K562 (cell line): Measurements from ENCODE around the gene CEP76. TPM values are rescaled to one million over a fixed set of nuclear protein-coding genes. Genes with fewer than 3 reads are reported as not detected.

Source experiments
- EWSR1 ChIP-seq: fragments of 450-650 bp; IDR thresholded peaks from 2 replicates; pipeline ENCODE4 v1.6.1; 2018; ENCODE audit warnings: borderline replicate concordance, mild to moderate bottlenecking, low read depth, moderate library complexity; ENCODE audit not compliant: partially characterized antibody
- JUND ChIP-seq, 2 experiments: IDR thresholded peaks; 2 replicates in 1 of 2; 3 replicates in 1 of 2; pipeline ENCODE4 v1.6.1; 2011; ENCODE audit warnings: borderline replicate concordance in 2 of 2, low read depth in 2 of 2, low read length in 2 of 2, improper control_type of control experiment in 1 of 2, missing biosample characterization in 1 of 2, missing genetic modification characterization in 1 of 2, missing genetic modification reagents in 1 of 2
- PML ChIP-seq: IDR thresholded peaks from 2 replicates; pipeline ENCODE4 v1.6.1; 2012; ENCODE audit warnings: low read length, inconsistent platforms
- RCOR1 ChIP-seq, 2 experiments: IDR thresholded peaks; 2 replicates each; pipeline ENCODE4 v1.6.1; 2012; ENCODE audit warnings: low read depth in 2 of 2, low read length in 2 of 2, borderline replicate concordance in 1 of 2, improper control_type of control experiment in 1 of 2
- TCF3 ChIP-seq: sonication (generic); formaldehyde crosslinking; IDR thresholded peaks from 2 replicates; pipeline ENCODE4 v1.4.0; 2020; ENCODE audit warnings: mild to moderate bottlenecking, missing genetic modification reagents
- ZFPM2 ChIP-seq: fragments of 250-450 bp; sonication (Bioruptor Pico); IDR thresholded peaks from 2 replicates; pipeline ENCODE4 v1.5.1; 2022; ENCODE audit warnings: mild to moderate bottlenecking
- ZNF324 ChIP-seq: fragments of 250-450 bp; sonication (Bioruptor Pico); IDR thresholded peaks from 2 replicates; pipeline ENCODE4 v1.4.0; 2020; ENCODE audit warnings: mild to moderate bottlenecking
- polyA plus RNA-seq, 8 experiments: library from polyadenylated mRNA; depleted of rRNA in 4 of 8; stranded (reverse) in 5 of 8; unstranded in 3 of 8; fragments of >200 nt; fragmentation: Nextera tagmentation in 2 of 8; fragmentation: Illumina TruSeq in 1 of 8; extraction: Ambion mirVana in 2 of 8; extraction: Trizol in 1 of 8; gene quantifications; 2 replicates each; pipeline versions ENCODE4 v1.2.1 to v1.2.3, GENCODE V29; 2011 to 2014; ENCODE audit warnings: inconsistent platforms in 1 of 8, missing spikeins in 1 of 8
- total RNA-seq, 7 experiments: library from RNA; depleted of rRNA in 6 of 7; stranded (reverse); fragments of >200 nt in 6 of 7; fragmentation: Illumina TruSeq in 2 of 7; extraction: Trizol in 2 of 7; gene quantifications; 2 replicates each; pipeline versions ENCODE4 v1.2.1 to v1.2.3, GENCODE V29; 2011 to 2021; ENCODE audit warnings: low replicate concordance in 1 of 7
- TF ChIP-seq, protein P1 (sequence below): fragments of 250-450 bp; sonication (Bioruptor Pico); IDR thresholded peaks from 2 replicates; pipeline ENCODE4 v1.9.0; 2021; ENCODE audit warnings: mild to moderate bottlenecking, inconsistent platforms
- TF ChIP-seq, protein P2 (sequence below): fragments of 250-450 bp; sonication (Bioruptor Pico); IDR thresholded peaks from 2 replicates; pipeline ENCODE4 v1.4.0; 2020; ENCODE audit warnings: mild to moderate bottlenecking, moderate library complexity
- TF ChIP-seq, protein P3 (sequence below): fragments of 450-650 bp; IDR thresholded peaks from one replicate; pipeline ENCODE4 v1.6.1; 2018; ENCODE audit warnings: mild to moderate bottlenecking, moderate library complexity; ENCODE audit not compliant: partially characterized antibody
- TF ChIP-seq, protein P4 (sequence below): fragments of 450-650 bp; formaldehyde crosslinking; conservative IDR thresholded peaks from 2 replicates; pipeline ENCODE4 v1.4.0; 2022; ENCODE audit warnings: mild to moderate bottlenecking, missing genetic modification characterization

CEP76 gene
- total and polyA plus RNA-seq, 9 of the 15 experiments (the other 6 are each of a cell fraction or from before 2014, with no cell fraction given), result 5.3 to 27.3 (median 19.3) TPM

DNA sequence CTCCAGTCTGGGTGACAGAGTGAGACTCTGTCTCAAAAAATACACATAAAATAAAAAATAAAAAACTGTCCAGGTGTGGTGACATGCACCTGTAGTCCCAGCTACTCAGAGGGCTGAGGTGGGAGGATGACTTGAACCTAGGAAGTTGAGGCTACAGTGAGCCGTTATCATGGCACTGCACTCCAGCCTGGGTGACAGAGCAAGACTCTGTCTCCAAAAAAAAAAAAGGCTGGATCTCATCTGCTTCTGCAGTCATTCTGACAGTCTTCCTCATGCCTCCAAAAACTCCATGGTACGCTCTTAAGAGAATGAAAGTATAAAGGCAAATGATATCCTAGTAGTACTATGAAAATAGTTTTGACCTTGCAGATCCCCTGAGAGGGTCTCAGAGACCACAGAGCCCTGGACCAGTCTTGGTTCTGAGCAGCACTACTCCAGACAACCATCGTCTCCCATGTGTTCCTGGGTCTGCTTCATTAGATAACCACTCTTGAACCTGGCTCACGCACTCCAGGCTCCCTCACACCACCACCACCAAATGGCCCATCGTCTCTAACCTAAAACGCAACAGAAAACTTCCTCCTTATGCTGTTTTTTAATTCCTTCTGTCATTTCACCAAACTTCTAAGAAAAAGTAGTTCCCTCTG is 70.6 kb downstream of the CEP76 start (continued):
- TF ChIP-seq, protein P1, sequence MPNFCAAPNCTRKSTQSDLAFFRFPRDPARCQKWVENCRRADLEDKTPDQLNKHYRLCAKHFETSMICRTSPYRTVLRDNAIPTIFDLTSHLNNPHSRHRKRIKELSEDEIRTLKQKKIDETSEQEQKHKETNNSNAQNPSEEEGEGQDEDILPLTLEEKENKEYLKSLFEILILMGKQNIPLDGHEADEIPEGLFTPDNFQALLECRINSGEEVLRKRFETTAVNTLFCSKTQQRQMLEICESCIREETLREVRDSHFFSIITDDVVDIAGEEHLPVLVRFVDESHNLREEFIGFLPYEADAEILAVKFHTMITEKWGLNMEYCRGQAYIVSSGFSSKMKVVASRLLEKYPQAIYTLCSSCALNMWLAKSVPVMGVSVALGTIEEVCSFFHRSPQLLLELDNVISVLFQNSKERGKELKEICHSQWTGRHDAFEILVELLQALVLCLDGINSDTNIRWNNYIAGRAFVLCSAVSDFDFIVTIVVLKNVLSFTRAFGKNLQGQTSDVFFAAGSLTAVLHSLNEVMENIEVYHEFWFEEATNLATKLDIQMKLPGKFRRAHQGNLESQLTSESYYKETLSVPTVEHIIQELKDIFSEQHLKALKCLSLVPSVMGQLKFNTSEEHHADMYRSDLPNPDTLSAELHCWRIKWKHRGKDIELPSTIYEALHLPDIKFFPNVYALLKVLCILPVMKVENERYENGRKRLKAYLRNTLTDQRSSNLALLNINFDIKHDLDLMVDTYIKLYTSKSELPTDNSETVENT (CRISPR knock-in tag), result no peak
- TF ChIP-seq RCOR1 (IDR thresholded peaks at IDR 0.05; ENCODE audit: borderline replicate concordance in 1 of 2, low read depth in 2 of 2, low read length in 2 of 2) (0 out of 4 replicates have a peak, but pooled peaks of 1 of the 2 experiments have one; percentile 13), JUND (IDR thresholded peaks at IDR 0.05; ENCODE audit: borderline replicate concordance, low read depth, low read length) (no peak), JUND (tag; IDR thresholded peaks at IDR 0.05; ENCODE audit: borderline replicate concordance, low read depth, low read length) (0 out of 3 replicates have a peak, but pooled peaks have one; percentile 15), ZFPM2 (CRISPR knock-in tag) (no peak), ZNF324 (CRISPR knock-in tag) (no peak), EWSR1 (no peak), TCF3 (CRISPR knock-in tag) (peak; percentile 41), PML (no peak)
- TF ChIP-seq, protein P2, sequence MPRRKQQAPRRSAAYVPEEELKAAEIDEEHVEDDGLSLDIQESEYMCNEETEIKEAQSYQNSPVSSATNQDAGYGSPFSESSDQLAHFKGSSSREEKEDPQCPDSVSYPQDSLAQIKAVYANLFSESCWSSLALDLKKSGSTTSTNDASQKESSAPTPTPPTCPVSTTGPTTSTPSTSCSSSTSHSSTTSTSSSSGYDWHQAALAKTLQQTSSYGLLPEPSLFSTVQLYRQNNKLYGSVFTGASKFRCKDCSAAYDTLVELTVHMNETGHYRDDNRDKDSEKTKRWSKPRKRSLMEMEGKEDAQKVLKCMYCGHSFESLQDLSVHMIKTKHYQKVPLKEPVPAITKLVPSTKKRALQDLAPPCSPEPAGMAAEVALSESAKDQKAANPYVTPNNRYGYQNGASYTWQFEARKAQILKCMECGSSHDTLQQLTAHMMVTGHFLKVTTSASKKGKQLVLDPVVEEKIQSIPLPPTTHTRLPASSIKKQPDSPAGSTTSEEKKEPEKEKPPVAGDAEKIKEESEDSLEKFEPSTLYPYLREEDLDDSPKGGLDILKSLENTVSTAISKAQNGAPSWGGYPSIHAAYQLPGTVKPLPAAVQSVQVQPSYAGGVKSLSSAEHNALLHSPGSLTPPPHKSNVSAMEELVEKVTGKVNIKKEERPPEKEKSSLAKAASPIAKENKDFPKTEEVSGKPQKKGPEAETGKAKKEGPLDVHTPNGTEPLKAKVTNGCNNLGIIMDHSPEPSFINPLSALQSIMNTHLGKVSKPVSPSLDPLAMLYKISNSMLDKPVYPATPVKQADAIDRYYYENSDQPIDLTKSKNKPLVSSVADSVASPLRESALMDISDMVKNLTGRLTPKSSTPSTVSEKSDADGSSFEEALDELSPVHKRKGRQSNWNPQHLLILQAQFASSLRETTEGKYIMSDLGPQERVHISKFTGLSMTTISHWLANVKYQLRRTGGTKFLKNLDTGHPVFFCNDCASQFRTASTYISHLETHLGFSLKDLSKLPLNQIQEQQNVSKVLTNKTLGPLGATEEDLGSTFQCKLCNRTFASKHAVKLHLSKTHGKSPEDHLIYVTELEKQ (CRISPR knock-in tag), result no peak
- TF ChIP-seq, protein P3, sequence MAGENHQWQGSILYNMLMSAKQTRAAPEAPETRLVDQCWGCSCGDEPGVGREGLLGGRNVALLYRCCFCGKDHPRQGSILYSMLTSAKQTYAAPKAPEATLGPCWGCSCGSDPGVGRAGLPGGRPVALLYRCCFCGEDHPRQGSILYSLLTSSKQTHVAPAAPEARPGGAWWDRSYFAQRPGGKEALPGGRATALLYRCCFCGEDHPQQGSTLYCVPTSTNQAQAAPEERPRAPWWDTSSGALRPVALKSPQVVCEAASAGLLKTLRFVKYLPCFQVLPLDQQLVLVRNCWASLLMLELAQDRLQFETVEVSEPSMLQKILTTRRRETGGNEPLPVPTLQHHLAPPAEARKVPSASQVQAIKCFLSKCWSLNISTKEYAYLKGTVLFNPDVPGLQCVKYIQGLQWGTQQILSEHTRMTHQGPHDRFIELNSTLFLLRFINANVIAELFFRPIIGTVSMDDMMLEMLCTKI, result no peak
- TF ChIP-seq, protein P4, sequence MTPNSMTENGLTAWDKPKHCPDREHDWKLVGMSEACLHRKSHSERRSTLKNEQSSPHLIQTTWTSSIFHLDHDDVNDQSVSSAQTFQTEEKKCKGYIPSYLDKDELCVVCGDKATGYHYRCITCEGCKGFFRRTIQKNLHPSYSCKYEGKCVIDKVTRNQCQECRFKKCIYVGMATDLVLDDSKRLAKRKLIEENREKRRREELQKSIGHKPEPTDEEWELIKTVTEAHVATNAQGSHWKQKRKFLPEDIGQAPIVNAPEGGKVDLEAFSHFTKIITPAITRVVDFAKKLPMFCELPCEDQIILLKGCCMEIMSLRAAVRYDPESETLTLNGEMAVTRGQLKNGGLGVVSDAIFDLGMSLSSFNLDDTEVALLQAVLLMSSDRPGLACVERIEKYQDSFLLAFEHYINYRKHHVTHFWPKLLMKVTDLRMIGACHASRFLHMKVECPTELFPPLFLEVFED (CRISPR knock-in tag), result no peak
